CD14-positive monocyte (primary cell): ENCODE results near the gene PHAF1. TPM values are rescaled to one million over a fixed set of nuclear protein-coding genes. Genes with fewer than 3 reads are reported as not detected.

Experiments
- DNase-seq, 3 donors: peaks; one replicate each; pipeline ENCODE4 v3.0.0-alpha.2; 2011 to 2022
- H2AFZ ChIP-seq: 2 replicates; pipeline ENCODE4 v1.6.0; 2012; ENCODE audit warnings: mild to moderate bottlenecking, low read depth, low read length, inconsistent platforms; ENCODE audit not compliant: insufficient read depth, poor library complexity, severe bottlenecking
- H3K27ac ChIP-seq, 2 donors: 1 replicate in 1 of 2; 2 replicates in 1 of 2; pipeline ENCODE4 v1.5.1; 2012 to 2013; ENCODE audit warnings: low read length in 2 of 2, control low read depth in 1 of 2, inconsistent platforms in 1 of 2, low read depth in 1 of 2, mild to moderate bottlenecking in 1 of 2
- H3K27me3 ChIP-seq, 2 donors: one replicate each; pipeline versions ENCODE4 v1.6.0 to v1.6.1; 2011 to 2013; ENCODE audit warnings: low read length in 2 of 2; ENCODE audit not compliant: control insufficient read depth in 2 of 2, insufficient read depth in 2 of 2
- H3K36me3 ChIP-seq, 2 donors: replicated peaks in 1 of 2; 1 replicate in 1 of 2; 2 replicates in 1 of 2; pipeline versions ENCODE4 v1.5.1 to v1.6.1; 2012 to 2013; ENCODE audit warnings: low read length in 2 of 2, control low read depth in 1 of 2, inconsistent platforms in 1 of 2, mild to moderate bottlenecking in 1 of 2; ENCODE audit not compliant: insufficient read depth in 2 of 2, control insufficient read depth in 1 of 2
- H3K4me1 ChIP-seq, 2 donors: 1 replicate in 1 of 2; 2 replicates in 1 of 2; pipeline versions ENCODE4 v1.5.1 to v1.6.1; 2012 to 2013; ENCODE audit warnings: low read length in 2 of 2, control low read depth in 1 of 2, inconsistent platforms in 1 of 2, mild to moderate bottlenecking in 1 of 2, moderate library complexity in 1 of 2; ENCODE audit not compliant: insufficient read depth in 2 of 2, control insufficient read depth in 1 of 2
- H3K4me2 ChIP-seq: replicated peaks from 2 replicates; pipeline ENCODE3; 2012; ENCODE audit warnings: low read length, moderate library complexity, mild to moderate bottlenecking; ENCODE audit not compliant: poor library complexity, severe bottlenecking; ENCODE audit errors: extremely low read depth
- H3K4me3 ChIP-seq, 3 experiments: fragments of 200-600 bp in 1 of 3; sonication (generic) in 1 of 3; replicated peaks in 1 of 3; 1 replicate in 2 of 3; 2 replicates in 1 of 3; pipeline ENCODE4 v1.5.1; 2011 to 2013; ENCODE audit warnings: low read length in 3 of 3, mild to moderate bottlenecking in 3 of 3, control low read depth in 2 of 3, low read depth in 2 of 3, inconsistent platforms in 1 of 3, moderate library complexity in 1 of 3
- H3K79me2 ChIP-seq: 2 replicates; pipeline ENCODE4 v1.6.0; 2012; ENCODE audit warnings: mild to moderate bottlenecking, control low read depth, inconsistent platforms, low read length, moderate library complexity; ENCODE audit not compliant: insufficient read depth
- H3K9ac ChIP-seq: 2 replicates; pipeline ENCODE4 v1.6.0; 2017; ENCODE audit warnings: low read length, mild to moderate bottlenecking; ENCODE audit not compliant: insufficient read depth, poor library complexity, severe bottlenecking
- H3K9me3 ChIP-seq, 2 donors: replicated peaks in 1 of 2; 1 replicate in 1 of 2; 2 replicates in 1 of 2; pipeline versions ENCODE4 v1.5.1 to v1.6.1; 2012 to 2013; ENCODE audit warnings: low read length in 2 of 2, control low read depth in 1 of 2; ENCODE audit not compliant: control insufficient read depth in 1 of 2, insufficient read depth in 1 of 2
- H4K20me1 ChIP-seq: 2 replicates; pipeline ENCODE4 v1.6.0; 2012; ENCODE audit warnings: mild to moderate bottlenecking, low read length, control low read depth, moderate library complexity; ENCODE audit not compliant: insufficient read depth
- H3K27ac Mint-ChIP-seq, 7 donors: one replicate each; pipeline ENCODE4 v1.8.0; 2020; ENCODE audit warnings: mild to moderate bottlenecking in 7 of 7, mixed read lengths in 7 of 7, moderate library complexity in 6 of 7, inconsistent platforms in 2 of 7
- H3K27me3 Mint-ChIP-seq, 3 donors: one replicate each; pipeline ENCODE4 v1.8.0; 2021 to 2022; ENCODE audit warnings: low read depth in 3 of 3, mild to moderate bottlenecking in 3 of 3, mixed read lengths in 3 of 3, moderate library complexity in 3 of 3, inconsistent platforms in 1 of 3
- H3K36me3 Mint-ChIP-seq, 2 donors: one replicate each; pipeline ENCODE4 v1.8.0; 2020; ENCODE audit warnings: mixed read lengths in 2 of 2, inconsistent platforms in 1 of 2, mild to moderate bottlenecking in 1 of 2
- H3K4me1 Mint-ChIP-seq: one replicate; pipeline ENCODE4 v1.8.0; 2020; ENCODE audit warnings: mild to moderate bottlenecking, mixed read lengths
- H3K4me3 Mint-ChIP-seq, 2 donors: one replicate each; pipeline ENCODE4 v1.8.0; 2020; ENCODE audit warnings: mild to moderate bottlenecking in 2 of 2, mixed read lengths in 2 of 2, moderate library complexity in 1 of 2
- H3K9me3 Mint-ChIP-seq, 7 donors: one replicate each; pipeline ENCODE4 v1.8.0; 2020 to 2022; ENCODE audit warnings: mixed read lengths in 7 of 7, mild to moderate bottlenecking in 6 of 7, moderate library complexity in 6 of 7, inconsistent platforms in 2 of 7
- CTCF ChIP-seq: fragments of 200-600 bp; IDR thresholded peaks from one replicate; pipeline ENCODE4 v1.8.0; 2022; ENCODE audit warnings: antibody characterized with exemption, mild to moderate bottlenecking
- WGBS: methylation state at CpG from one replicate; pipeline ENCODE4 v1.1.5; 2013; ENCODE audit warnings: missing lambda C conversion rate; ENCODE audit not compliant: insufficient coverage; 5-methylcytosine and 5-hydroxymethylcytosine counted together
- intact Hi-C, 2 donors: fragments of 100-400 bp; cut with micrococcal nuclease; formaldehyde crosslinking; loops; one replicate each; pipeline versions ENCODE4 v1.15.0 to v1.15.1; 2023
- polyA plus RNA-seq, 3 donors: library from polyadenylated mRNA; depleted of rRNA in 1 of 3; unstranded in 2 of 3; stranded (reverse) in 1 of 3; fragments of 300-500 nt in 2 of 3; fragments of >200 nt in 1 of 3; fragmentation: Illumina TruSeq in 2 of 3; gene quantifications; 1 replicate in 2 of 3; 2 replicates in 1 of 3; pipeline ENCODE4 v1.2.3, GENCODE V29; 2012 to 2021

The PHAF1 gene
- polyA plus RNA-seq, 3 donors: 18.8 to 68.2 (median 26.5) TPM

- Histone ChIP-seq H3K9me3 (no peaks in the 10 kb centered on the region), H3K79me2 (peaks cover 8% of the 10 kb centered on the region), H3K36me3 (peaks cover 23 to 65% of the 10 kb centered on the region in 2 donors), H3K27me3 (no peaks in the 10 kb centered on the region), H3K4me3 (no peak overlapping the region), H4K20me1 (no peaks in the 10 kb centered on the region), H3K4me1 (no peaks in the 10 kb centered on the region), H2AFZ (no peak overlapping the region), H3K27ac (no peak overlapping the region), H3K9ac (no peak overlapping the region), H3K4me2 (no peak overlapping the region)
- no peak for DNase-seq
- Mint-ChIP-seq H3K4me3 (no peak overlapping the region), H3K4me1 (peaks cover under 1% of the 10 kb centered on the region), H3K9me3 (peaks cover 0 to 3% (median 0%) of the 10 kb centered on the region in 7 donors), H3K27ac (no peak overlapping the region), H3K27me3 (no peaks in the 10 kb centered on the region), H3K36me3 (peaks cover 24 to 48% of the 10 kb centered on the region in 2 donors)
- TF ChIP-seq CTCF: no peak
- intact Hi-C loops: no loop called here
- no CpG with 5 or more reads among the region's 2 CpGs for WGBS
Observed at GRCh38 chr16:67098599-67098998, 11.1 kb upstream of the PHAF1 start.

GRCh38 chr16:67100569-67101310 is 9.0 kb upstream of the PHAF1 start:
- no peaks in the 10 kb centered on the region for H3K27me3 ChIP-seq
- TF ChIP-seq CTCF: no peak
- Mint-ChIP-seq H3K27ac (no peak overlapping the region), H3K4me1 (peaks cover 21% of the 10 kb centered on the region), H3K4me3 (no peak overlapping the region), H3K9me3 (peaks cover 0 to 3% (median 0%) of the 10 kb centered on the region in 7 donors), H3K36me3 (peaks cover 15 to 36% of the 10 kb centered on the region in 2 donors), H3K27me3 (no peaks in the 10 kb centered on the region)
- DNase-seq: no peak
- no peak overlapping the region for H3K27ac ChIP-seq
- H3K36me3 ChIP-seq: peaks cover 23 to 49% of the 10 kb centered on the region in 2 donors
- no peaks in the 10 kb centered on the region for H3K9me3 ChIP-seq
- H4K20me1 ChIP-seq: no peaks in the 10 kb centered on the region
- no CpG with 5 or more reads among the region's 1 CpG for WGBS
- H3K4me3 ChIP-seq: no peak overlapping the region
- no peak overlapping the region for H2AFZ ChIP-seq
- H3K4me1 ChIP-seq: peaks cover 16 to 19% of the 10 kb centered on the region in 2 donors
- H3K4me2 ChIP-seq: no peak overlapping the region
- no peaks in the 10 kb centered on the region for H3K79me2 ChIP-seq
- H3K9ac ChIP-seq: no peak overlapping the region
- intact Hi-C loops: loop anchor here in 1 of 2 donors (10.0 kb wide), 1 partner anchor 76 kb away; the partner anchor contains the start of gene CBFB
